Fibroblast of skin of abdomen (primary cell): ENCODE data around the gene CEP72. TPM values are rescaled to one million over a fixed set of nuclear protein-coding genes. Genes with fewer than 3 reads are reported as not detected.
"Not testable (repeated sequence)": the region's sequence is repeated elsewhere in the genome, so short reads cannot be mapped to it uniquely, and the experiment has no call there.

Experiments
- DNase-seq: peaks from one replicate; pipeline ENCODE4 v3.0.0-alpha.2; 2013
- polyA plus RNA-seq, 2 experiments: library from polyadenylated mRNA; unstranded; fragments of 120-200 nt; gene quantifications; one replicate each; pipeline ENCODE4 v1.2.1, GENCODE V29; 2013; ENCODE audit not compliant: insufficient read length in 2 of 2

The CEP72 gene, protein sequence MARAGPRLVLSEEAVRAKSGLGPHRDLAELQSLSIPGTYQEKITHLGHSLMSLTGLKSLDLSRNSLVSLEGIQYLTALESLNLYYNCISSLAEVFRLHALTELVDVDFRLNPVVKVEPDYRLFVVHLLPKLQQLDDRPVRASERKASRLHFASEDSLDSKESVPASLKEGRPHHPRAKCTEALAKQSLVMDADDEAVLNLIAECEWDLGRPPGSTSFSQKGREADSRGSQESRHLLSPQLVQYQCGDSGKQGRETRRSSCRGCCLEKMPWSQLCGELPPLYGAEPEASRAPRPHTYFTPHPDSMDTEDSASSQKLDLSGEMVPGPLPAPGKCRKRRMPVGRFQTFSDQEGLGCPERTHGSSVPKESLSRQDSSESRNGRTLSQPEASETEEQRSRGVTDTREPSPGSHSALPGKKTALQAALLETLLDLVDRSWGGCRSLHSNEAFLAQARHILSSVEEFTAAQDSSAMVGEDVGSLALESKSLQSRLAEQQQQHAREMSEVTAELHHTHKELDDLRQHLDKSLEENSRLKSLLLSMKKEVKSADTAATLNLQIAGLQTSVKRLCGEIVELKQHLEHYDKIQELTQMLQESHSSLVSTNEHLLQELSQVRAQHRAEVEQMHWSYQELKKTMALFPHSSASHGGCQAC
- 2.7 TPM for polyA plus RNA-seq (2013, experiment 1 of 2; ENCODE audit: insufficient read length)
- 2.3 TPM for polyA plus RNA-seq (2013, experiment 2 of 2; ENCODE audit: insufficient read length)

DNA sequence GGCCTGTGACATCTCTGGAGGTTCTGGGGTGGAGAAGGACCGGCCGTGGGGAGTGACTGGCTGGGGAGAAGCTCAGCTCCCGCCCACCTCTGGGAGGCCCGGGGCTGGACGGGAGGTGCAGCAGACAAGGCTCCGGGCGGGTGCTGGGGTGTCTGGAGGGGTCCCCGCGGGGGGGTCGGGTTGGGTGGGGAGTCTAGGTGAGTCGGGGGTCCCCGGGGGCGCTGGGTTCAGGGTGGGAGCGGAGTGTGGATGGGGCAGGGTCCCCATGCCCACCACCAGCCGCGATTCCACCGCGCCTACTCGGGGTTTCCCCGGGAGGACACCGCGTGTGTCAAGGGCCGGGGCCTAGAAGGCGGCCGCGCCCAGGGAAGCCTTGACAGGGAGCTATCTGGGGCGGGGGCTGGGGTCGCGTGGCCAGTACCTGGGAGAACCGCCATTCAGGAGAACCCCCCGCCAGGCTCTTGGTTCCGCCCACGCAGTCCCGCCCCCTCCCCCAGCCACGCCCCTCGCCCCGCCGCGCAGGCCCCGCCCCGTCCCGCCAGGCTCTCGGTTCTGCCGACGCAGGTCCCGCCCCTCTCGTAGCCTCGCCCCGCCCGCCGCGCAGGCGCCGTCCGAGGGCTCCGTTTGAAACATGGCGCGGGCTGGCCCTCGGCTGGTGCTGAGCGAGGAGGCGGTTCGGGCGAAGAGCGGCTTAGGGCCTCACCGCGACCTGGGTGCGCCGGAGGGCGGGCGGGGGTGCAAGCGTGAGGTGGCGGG is at the start of gene CEP72:
Gene CEP72, plus strand, starts transcription at position 610 of the 756 bp plus-strand sequence. Its CDS starts 22 bp downstream, at position 632.
- peak; percentile 83 for DNase-seq

DNA sequence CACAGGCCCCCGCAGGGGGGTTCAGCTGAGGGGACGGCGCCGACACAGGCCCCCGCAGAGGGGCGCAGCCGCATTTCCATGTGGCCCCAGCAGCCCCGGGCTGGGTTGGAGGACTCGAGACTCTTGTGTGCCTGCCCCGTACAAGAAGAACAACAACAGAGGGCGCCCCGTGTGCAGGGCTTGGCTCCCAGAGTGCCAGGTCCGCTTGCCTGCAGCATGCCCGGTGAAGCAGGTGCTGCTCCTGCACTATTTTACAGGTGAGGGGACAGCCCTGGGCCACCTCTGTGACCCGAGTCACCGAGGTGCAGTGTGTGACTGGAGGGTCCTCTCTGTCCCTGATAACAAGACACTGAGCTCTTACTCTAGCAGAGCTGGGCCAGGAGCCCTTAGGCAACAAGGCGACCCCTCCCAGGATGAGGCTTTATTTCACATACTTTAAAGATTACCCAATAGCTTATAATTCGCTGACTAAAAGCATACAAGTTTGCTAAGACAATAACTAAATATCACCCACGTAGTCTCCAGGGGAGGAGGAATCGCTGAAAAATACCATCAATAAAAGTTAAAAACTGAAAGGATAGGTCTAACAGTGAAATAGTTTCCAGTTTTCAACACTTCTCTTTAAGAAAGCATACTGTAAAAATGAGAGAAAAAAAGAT is 46.2 kb upstream of the CEP72 start:
- DNase-seq, result peak; percentile 11

DNA sequence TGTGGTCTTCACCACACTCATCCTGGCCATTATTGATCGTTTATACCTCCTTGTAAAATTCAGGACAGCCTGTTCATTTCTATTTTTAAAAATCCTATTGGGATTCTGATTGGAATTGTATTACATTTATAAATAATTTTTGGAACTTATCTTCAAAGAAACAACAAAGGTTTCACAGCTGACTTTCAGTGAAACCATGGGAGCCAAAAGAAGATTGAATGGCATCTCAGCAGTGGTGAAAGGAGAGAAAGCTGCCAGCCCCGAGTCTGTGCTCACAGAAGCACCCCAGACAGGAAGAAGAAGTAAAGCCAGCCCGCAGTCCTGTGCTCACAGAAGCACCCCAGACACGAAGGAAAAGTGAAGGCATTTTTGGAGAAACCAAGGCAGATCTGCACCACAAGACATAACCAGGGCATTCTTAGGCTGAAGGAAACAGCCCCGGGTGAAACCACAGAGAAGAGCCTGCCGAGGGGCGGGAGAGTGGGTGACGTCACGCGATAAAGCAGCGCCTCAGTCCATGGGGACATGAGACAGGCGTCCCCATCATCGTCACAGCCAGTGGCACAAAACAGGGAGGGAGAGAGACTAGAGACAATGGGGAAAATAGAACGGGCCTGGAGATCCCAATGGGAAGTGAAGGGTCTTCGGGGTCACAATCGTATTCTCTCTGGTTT is 45.4 kb upstream of the CEP72 start:
- no peak for DNase-seq

DNA sequence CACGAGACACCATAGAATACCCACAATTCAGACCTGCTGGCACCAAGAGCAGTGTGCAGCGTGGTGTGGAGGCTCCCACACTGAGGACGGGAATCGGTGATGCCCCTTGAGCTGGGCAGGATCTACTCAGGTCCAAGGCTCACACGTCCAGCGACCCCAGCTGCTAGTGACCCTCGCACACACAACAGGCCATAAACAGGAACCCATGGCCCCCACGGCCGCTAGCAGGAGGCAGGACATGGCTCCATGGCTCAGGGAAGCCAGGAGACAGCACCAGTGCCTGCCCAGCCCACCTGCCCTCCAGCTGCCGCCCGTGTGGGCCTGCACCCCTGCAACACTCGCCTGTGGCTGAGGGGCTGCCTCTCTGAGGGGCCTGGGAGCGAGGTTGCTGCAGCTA is 44.5 kb upstream of the CEP72 start:
- DNase-seq, result no peak

DNA sequence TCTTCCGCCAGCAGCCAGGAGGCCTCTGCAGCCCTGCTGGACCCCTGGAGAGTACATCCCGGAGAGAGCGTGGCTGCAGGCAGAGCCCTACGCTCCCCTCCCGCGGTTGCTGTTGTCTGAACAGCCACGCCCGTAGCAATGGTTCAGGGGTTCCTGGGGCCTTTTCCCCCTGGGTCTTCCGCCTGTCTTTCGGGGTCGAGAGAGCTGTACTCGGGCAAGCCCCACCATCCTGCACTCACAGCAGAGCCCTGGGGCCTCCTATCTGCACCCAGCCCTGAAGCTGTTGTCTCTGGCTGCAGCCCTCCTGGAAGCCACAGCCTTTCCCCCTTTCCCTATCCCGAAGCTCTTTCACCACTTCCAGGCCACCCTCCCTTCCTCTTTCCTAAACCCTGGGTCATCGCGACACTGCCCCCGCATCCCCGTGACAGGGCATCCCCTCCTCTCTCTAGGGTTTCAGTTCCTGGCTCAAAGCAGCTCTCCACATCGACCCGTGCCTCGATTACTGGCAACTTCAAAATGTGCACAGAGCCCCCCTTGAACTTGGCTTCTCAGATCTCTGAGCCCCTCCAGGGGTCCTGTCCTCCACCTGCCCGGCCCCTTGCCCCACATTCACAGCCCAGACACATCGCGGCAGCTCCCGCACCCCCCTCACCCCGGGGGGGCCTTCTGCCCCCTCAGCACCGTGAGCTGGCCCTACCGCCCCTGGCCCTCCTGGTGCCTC is 43.9 kb upstream of the CEP72 start:
- no peak for DNase-seq

DNA sequence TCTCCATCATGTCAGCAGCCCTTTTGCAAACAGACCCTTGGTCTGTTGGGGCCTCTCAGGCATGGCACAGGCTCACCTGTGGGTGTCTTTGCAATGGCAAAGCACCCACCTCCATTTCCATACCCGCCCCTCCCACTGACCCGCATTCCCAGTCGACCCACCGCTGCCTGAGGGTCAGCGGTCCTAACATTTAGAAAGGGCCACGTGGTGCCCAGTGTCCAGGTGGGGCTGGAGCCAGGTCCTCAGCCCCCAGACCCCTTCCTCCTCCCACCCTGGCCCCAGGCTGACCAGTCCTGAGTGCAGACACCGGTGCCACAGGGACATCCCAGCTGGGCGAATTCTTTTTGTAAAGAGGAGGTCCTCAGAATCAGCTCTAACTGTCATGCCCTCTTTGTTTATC is 43.3 kb upstream of the CEP72 start:
- no peak for DNase-seq

DNA sequence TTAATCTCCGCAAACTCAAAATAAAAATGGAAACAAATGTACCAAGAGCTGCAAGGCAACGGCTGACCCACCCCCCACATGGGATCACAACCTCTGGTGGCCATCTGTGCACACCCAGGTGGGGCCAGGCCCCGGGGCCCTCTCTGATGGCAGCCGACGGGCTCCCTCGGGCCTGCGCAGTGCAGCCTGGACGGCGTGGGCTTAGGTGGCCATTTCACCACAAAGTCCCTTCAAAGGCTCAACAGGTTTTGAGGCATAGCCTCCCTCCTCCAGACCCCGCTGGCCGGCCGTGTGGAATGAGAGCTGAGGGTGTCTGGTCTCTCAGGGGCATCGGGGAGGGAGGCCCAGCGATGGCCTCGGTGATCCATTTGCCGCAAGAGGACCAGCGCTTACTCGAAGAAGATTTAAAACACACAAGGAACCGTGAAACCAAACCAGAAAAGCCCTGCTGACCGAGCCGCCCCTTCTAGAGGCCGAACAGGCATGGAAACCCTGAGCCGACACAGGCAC is 42.7 kb upstream of the CEP72 start:
- DNase-seq, result no peak

DNA sequence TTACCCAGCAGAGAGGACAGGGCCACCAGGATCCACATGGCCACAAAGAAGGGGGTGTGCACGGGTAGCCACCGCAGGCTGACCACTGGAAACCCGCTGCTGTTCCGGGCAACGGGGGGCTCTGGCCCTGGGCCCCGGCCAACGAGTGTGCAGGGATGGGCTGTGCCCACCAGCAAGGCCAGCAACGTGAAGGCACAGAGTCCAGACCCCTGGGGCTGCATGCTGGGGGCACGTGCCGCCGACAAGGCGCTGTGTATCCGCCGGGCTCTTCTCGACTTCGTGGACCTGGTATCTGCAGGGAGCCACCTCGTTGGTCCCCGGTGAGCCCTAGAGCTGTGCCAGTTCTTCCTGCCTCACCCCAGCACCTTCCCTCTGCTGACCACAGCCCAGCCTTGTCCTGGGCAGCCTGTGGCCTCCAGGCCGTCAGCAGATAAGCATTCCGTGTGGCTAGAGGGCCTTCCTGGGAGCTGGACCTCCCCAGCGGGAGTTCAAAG is 42.2 kb upstream of the CEP72 start:
- DNase-seq, result no peak

DNA sequence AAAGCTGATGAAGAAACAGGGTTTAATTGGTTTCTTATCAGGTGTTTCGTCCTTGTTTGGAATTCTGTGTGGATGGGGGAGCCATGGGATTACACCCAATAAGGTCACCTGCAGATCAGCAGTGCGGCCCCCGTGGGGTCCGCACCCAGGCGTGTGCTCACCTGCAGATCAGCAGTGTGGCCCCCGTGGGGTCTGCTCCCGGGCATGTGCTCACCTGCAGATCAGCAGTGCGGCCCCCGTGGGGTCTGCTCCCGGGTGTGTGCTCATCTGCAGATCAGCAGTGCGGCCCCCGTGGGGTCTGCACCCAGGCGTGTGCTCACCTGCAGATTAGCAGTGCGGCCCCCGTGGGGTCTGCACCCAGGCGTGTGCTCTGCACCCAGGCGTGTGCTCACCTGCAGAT is 41.7 kb upstream of the CEP72 start:
- no peak for DNase-seq

DNA sequence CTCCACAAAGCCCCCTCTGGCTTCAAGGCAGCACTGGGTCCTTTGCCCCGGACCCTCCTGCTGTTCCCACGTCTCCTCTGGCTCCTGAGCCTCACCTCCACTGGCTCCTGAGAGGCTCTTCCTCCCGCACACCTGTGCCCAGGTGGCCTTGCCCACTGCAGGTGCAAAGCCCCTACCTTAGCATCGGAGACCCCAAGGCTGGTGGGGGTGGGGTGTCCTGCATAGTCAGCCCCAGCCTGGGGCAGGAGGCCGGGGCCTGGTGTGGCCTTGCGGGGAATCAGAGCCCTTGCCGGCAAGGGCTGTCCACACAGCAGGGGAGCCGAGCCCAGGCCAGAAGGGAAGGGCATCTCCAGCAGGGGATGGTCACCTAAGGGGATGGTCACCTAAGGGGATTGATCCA is 41.3 kb upstream of the CEP72 start:
- DNase-seq, result no peak

DNA sequence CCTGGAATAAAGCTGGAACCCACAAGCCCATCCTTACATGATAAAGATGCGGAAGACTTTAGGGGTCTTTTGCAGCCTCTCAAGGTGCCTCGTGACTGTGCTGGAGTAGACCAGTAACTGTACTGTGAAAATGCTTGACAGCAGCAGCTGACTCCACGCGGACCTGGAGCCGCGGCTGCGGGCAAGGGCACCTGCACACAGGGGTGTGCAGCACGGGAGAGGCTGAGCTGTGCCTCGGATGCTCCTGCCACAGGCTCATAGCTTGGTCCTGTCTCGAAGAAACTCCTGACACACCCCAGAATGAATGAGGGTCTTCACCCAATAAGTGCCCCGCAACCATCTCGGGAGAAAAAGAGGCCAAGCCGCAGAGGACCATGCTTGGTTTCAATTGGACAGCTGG is 40.3 kb upstream of the CEP72 start:
- DNase-seq, result no peak

DNA sequence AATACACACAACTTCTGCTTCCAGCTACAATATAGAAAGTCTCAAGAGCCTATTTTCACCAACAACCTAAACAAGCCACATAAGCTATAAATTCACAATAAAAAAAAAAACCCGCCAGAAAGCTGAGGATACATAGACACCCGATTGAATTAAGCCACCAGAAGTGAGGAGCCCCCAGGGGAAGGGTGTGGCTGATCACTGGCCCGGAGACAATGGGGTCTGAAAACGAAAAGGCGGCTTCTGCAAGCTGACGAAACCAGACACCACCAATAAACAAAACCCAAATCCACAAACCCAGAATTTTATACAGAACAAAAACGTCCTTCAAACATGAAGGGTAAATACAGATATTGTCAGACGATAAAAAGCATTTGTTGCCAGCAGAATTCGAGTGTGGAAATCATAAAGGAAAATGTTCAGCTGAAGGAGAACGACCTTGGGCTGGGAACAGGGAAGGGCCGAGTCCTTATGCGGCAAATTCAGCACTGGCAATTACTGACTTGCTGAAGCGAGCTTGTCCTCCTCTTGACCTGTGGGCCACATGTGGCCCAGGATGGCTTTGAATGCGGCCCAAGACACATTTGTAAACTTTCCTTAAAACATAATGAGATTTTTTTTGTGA is 39.6 kb upstream of the CEP72 start:
- DNase-seq, result no peak

DNA sequence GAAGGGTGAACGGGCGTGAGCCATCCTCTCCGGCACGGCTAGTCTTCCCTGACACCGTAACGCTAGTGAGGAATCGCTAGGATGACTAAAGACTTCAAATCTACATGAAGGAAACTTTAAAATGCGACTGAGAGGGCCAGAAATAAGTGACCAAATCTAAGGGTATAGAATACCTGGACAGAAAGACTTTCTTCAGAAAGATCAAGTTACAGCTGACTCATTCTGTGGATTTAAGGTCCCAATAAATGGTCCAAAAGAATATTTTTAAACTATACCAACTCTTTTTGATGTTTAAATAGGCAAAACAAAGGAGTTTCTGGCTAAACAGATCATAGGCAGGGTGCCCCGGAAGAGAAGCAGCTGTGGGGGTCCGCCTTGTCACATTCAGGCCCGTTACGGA is 38.9 kb upstream of the CEP72 start:
- DNase-seq, result no peak

DNA sequence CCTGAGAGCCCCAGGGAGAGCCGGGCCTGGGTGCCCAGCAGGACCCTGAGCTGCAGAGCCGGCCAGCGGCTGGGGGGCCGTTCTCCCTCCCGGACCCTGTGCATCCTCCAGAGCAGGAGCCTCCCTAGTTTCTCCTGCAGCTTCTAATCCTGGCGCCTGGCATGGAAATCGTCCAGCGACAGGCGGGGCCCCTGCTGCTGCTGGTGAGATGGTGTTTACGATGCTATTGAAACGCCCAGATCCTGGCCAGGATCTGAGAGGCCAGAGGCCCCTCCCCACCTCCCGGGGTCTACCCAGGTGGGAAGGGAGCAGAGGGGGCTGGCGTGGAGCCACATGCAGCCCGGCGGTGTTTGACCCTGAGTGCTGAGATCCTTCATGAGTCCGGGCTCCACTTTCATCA is 38.2 kb upstream of the CEP72 start:
- no peak for DNase-seq

DNA sequence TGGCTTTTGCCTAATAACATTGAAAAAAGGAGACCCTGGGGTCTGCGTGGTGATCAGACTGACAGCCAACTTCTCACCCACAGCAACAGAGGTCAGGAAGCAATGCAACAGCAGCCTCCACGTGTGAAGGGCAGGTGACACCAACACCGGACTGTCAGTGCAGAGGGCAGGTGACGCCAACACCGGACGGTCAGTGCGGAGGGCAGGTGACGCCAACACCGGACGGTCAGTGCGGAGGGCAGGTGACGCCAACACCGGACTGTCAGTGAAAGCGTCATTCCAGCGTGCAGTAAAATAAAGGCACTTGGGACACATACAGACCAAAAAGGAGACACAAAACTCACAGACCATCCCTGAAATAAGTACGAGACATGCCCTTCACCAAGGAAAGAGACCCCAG is 37.2 kb upstream of the CEP72 start:
- DNase-seq, result no peak

DNA sequence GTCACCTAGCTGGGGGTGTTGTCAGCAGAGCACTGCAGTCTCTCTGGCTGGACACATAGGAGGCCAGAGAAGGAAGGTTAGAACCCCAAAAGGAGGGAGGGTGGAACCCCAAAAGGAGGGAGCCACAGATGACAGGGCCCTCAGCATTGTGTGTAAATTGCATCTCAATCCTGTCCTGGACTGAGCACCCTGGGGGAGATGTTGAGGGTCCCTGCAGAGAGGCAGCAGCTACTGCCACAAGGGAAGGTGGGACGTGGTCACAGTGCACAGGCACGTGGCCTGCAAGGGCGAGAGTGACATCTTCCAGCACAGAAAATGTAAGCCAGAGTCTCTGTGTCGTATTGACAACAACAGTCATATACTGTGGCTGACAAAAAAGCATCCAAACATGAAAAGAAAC is 36.5 kb upstream of the CEP72 start:
- DNase-seq, result no peak

DNA sequence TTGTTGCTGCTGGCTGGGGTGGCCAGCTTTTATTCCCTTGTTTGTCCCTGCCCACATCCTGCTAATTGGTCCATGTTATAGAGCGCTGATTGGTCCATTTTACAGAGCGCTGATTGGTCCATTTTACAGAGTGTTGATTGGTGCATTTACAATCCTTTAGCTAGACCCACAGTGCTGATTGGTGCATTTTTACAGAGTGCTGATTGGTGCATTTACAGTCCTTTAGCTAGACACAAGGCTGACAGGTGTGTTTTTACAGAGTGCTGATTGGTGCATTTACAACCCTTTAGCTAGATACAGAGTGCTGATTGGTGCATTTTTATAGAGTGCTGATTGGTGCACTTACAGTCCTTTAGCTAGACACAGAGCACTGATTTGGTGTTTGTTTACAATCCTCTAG is 34.9 kb upstream of the CEP72 start:
- not testable (repeated sequence) for DNase-seq

DNA sequence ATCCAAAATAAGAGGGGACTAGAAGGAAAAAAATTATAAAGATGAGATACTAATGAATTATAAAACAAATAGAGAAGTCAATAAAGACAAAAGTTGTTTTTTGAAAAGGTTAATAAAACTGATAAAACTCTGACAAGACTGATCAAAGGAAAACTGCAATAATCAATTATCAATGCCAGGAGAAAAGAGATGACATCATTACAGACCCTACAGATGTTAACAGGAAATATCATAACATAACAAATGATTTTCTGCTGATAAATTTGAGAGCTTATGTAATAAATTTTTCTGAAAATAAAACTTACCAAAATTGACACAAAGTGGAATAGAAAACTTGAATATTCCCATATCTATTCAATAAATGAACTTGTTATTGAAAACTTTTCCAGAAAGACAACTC is 34.3 kb upstream of the CEP72 start:
- DNase-seq, result no peak

DNA sequence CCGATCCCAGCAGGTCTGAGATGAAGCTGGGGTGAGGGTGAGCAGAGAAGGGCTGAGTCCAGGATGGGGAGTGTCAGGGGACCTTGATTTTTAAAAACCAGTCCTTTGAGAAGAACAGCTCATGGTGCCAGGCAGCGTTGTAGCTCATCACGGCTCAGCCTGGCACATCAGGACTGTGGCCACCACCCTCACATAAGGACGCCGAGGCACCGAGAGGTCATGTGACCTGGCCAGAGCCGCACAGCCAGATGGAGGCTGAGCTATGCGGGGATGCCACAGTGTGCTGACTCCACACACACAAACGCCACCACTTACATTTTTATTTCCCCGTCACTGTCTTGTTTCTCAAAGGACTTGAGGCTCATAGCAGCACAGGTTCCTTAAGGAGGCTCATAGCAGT is 32.9 kb upstream of the CEP72 start:
- no peak for DNase-seq

DNA sequence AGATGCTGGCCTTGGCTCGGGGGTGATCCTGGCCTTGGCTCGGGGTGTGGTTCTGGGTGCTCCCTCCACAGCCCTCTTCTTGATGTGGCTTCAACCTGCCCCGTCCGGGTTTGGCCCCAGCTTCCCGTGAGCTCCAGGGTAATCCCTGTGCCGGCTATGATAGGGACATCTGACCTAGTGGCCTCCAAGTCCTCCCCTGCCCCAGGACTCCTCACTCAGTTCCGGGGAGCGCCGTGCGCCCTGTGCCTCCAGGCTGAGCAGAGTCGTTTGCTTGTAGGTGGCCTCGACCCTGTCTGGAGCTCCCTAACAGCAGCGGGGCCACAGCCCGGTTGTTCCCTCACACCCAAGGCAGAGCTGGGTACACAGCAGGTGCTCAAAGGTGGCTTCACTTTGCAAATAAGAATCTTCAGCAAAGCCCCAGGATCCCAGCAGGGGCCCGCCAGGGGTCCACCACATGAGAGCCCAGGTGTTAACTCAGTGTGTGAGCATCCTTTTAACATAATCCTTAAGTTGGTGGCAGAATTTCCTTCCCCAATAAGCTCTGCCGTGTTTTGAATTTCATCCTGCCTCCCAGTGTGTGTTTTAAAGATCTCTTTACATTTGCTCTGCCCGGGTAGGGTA is 32.3 kb upstream of the CEP72 start:
- no peak for DNase-seq
